Measurements from ENCODE around the gene SDHD. TPM values are rescaled to one million over a fixed set of nuclear protein-coding genes. Genes with fewer than 3 reads are reported as not detected.

SDHD gene
- total and polyA plus RNA-seq, 9 of the 15 experiments (the other 6 are each of a cell fraction or from before 2014, with no cell fraction given) = 150 to 1,225 (median 215) TPM

DNA sequence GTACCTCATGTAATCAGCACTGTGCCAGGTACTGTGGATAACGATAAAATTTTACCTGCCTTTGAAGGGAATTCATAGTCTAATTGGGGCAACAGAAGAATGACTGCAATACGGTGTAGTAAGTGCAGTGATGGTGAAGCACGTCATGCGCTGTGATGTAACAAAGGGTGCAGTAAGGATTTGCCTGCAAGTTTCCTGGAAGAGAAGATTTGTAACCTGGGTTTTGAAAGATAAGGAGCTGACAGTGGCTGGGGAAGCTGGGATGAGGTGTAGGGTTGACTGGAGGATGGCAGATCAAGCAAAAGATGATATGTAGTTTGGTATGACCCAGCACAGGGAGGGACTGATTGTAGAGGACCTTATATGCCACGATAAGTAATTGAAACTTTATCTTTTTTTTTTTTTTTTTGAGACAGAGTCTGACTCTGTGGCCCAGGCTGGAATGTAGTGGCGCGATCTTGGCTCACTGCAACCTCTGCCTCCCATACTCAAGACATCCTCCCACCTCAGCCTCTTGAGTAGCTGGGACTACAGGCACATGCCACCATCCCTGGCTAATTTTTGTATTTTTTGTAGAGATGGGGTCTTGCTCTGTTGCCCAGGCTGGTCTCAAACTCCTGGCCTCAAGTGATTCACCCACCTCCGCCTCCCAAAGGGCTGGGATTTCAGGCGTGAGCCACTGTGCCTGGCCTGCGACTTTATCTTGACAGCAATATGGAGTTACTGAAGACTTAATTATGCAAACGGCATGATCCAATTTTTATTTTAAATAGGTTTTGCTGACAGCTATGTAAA is 11.3 kb downstream of the SDHD start (continued):
- TF ChIP-seq E4F1 (CRISPR knock-in tag; IDR thresholded peaks at IDR 0.05; ENCODE audit: borderline replicate concordance) = no peak
- no peak for TF ChIP-seq DLX4 (CRISPR knock-in tag; IDR thresholded peaks at IDR 0.05)
- TF ChIP-seq FOXJ2 (tag; IDR thresholded peaks at IDR 0.05) = no peak
- 0 out of 2 replicates have a peak, but pooled peaks have one; percentile 23 for TF ChIP-seq ATF1 (CRISPR knock-in tag; IDR thresholded peaks at IDR 0.05)
- TF ChIP-seq ATF1 (tag; IDR thresholded peaks at IDR 0.05) = peak; percentile 93
- no peak for TF ChIP-seq RNF2 (IDR thresholded peaks at IDR 0.05)
- TF ChIP-seq, protein P1, sequence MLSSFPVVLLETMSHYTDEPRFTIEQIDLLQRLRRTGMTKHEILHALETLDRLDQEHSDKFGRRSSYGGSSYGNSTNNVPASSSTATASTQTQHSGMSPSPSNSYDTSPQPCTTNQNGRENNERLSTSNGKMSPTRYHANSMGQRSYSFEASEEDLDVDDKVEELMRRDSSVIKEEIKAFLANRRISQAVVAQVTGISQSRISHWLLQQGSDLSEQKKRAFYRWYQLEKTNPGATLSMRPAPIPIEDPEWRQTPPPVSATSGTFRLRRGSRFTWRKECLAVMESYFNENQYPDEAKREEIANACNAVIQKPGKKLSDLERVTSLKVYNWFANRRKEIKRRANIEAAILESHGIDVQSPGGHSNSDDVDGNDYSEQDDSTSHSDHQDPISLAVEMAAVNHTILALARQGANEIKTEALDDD (IDR thresholded peaks at IDR 0.05) = no peak
- TF ChIP-seq PTBP1 (IDR thresholded peaks at IDR 0.05; ENCODE audit: low read depth, low read length) = no peak
- TF ChIP-seq POLR2A (conservative IDR thresholded peaks at IDR 0.05) = no peak
- TF ChIP-seq TRIM28 (IDR thresholded peaks at IDR 0.05) = no peak
- TF ChIP-seq SREBF2 (CRISPR knock-in tag; IDR thresholded peaks at IDR 0.05) = no peak
- TF ChIP-seq PATZ1 (CRISPR knock-in tag; IDR thresholded peaks at IDR 0.05; ENCODE audit: borderline replicate concordance) = no peak
- no peak for TF ChIP-seq ERF (CRISPR knock-in tag; IDR thresholded peaks at IDR 0.05)
- no peak for TF ChIP-seq ZNF280B (CRISPR knock-in tag; IDR thresholded peaks at IDR 0.05)
- TF ChIP-seq RBM39 (optimal IDR thresholded peaks at IDR 0.05; ENCODE audit: low read depth, low read length) = no peak
- TF ChIP-seq SMC3 (conservative IDR thresholded peaks at IDR 0.05; ENCODE audit: insufficient read depth, low read depth, low read length) = no peak
- TF ChIP-seq, protein P2, sequence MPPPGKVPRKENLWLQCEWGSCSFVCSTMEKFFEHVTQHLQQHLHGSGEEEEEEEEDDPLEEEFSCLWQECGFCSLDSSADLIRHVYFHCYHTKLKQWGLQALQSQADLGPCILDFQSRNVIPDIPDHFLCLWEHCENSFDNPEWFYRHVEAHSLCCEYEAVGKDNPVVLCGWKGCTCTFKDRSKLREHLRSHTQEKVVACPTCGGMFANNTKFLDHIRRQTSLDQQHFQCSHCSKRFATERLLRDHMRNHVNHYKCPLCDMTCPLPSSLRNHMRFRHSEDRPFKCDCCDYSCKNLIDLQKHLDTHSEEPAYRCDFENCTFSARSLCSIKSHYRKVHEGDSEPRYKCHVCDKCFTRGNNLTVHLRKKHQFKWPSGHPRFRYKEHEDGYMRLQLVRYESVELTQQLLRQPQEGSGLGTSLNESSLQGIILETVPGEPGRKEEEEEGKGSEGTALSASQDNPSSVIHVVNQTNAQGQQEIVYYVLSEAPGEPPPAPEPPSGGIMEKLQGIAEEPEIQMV (tag; conservative IDR thresholded peaks at IDR 0.05; ENCODE audit: low read depth) = no peak

All from K562 (cell line).